Measurements from ENCODE around the gene FHIT.

GRCh38 chr3:60024400-60024799 is 1226.9 kb downstream of the FHIT start:
- TF ChIP-seq CTCF (IDR thresholded peaks at IDR 0.05) (no peak), POLR2A (IDR thresholded peaks at IDR 0.05) (no peak), EP300 (IDR thresholded peaks at IDR 0.05) (no peak), POLR2AphosphoS5 (IDR thresholded peaks at IDR 0.05) (no peak)
